ENCODE data around the gene CCDC66. TPM values are rescaled to one million over a fixed set of nuclear protein-coding genes. Genes with fewer than 3 reads are reported as not detected.

The CCDC66 gene
- total RNA-seq, 4 donors from 2014 or later, result 13.1 to 48.1 (median 21.4) TPM

DNA sequence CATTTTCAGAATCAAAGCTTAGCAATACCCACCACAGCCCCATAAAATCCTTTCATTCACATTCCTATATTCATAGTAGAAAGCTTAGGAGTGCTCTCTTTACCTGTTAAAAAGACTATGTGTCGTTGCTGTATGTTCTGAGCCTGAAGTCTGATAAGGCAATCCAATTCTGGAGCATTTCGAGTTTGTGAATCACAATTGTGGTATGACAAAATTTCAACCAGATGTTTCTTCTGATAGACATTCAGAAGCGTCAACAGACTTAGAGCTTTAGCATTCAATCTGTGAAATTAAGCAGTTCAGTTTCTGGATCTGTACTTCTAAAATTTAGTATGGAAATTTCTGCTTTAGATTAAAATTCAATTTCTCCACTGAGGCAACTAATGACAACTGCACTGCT lies 67.8 kb downstream of the CCDC66 start:
- Histone ChIP-seq H3K9me3 (no peaks in the 10 kb centered on the region), H3K27me3 (no peaks in the 10 kb centered on the region), H3K36me3 (peaks cover 0 to 52% (median 15%) of the 10 kb centered on the region in 4 donors), H3K27ac (no peak overlapping the region), H3K4me1 (peaks cover 0 to 20% (median 11%) of the 10 kb centered on the region in 4 donors), H3K4me3 (no peak overlapping the region)
- in situ Hi-C loops (cut with MboI; ENCODE audit: low pct_ligation_motif_present in 1 of 4, low pct_unique_long_range_greater_than_20kb in 1 of 4, low sequenced_read_pairs in 3 of 4) (no loop called here), intact Hi-C loops (cut with DNase I; ENCODE audit: low total_unique reads) (no loop called here)
- 69 to 77% methylated on average over 3 of the region's 3 CpGs for WGBS, 2 donors (ENCODE audit: low coverage in 1 of 2)
- TF ChIP-seq EP300 (IDR thresholded peaks at IDR 0.05; ENCODE audit: low read depth) (no peak), POLR2A (IDR thresholded peaks at IDR 0.05) (no peak), POLR2AphosphoS5 (IDR thresholded peaks at IDR 0.05) (no peak)
- TF ChIP-seq, protein P1, sequence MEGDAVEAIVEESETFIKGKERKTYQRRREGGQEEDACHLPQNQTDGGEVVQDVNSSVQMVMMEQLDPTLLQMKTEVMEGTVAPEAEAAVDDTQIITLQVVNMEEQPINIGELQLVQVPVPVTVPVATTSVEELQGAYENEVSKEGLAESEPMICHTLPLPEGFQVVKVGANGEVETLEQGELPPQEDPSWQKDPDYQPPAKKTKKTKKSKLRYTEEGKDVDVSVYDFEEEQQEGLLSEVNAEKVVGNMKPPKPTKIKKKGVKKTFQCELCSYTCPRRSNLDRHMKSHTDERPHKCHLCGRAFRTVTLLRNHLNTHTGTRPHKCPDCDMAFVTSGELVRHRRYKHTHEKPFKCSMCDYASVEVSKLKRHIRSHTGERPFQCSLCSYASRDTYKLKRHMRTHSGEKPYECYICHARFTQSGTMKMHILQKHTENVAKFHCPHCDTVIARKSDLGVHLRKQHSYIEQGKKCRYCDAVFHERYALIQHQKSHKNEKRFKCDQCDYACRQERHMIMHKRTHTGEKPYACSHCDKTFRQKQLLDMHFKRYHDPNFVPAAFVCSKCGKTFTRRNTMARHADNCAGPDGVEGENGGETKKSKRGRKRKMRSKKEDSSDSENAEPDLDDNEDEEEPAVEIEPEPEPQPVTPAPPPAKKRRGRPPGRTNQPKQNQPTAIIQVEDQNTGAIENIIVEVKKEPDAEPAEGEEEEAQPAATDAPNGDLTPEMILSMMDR (IDR thresholded peaks at IDR 0.05), result no peak
- DNase-seq, result no peak

DNA sequence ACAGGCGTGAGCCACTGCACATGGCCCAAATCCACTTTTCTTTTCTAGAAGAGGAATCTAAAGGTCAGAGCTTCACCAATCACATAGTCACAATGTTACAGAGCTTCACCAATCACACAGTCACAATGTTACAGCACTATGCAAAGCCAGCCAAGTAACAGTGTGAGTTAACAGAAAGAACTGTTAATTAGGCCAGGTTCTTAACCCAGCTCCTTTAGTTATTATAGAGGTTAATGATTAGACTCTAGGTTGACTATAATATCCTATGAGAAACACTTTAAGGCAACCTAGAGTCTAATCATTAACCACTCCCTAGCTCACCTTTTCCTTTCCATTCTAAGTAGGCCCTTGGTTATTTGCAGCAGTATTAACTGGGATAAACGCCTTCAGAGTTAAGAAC lies 72.1 kb downstream of the CCDC66 start:
- 50 to 66% methylated on average over 1 to 2 of the region's 2 CpGs for WGBS, 2 donors (ENCODE audit: low coverage in 1 of 2)
- TF ChIP-seq EP300 (IDR thresholded peaks at IDR 0.05; ENCODE audit: low read depth) (no peak), POLR2AphosphoS5 (IDR thresholded peaks at IDR 0.05) (no peak), POLR2A (IDR thresholded peaks at IDR 0.05) (no peak)
- TF ChIP-seq, protein P1 (IDR thresholded peaks at IDR 0.05), result no peak

GRCh38 chr3:56629451-56629850 lies 72.5 kb downstream of the CCDC66 start:
- in situ Hi-C loops (cut with MboI; ENCODE audit: low pct_ligation_motif_present in 1 of 4, low pct_unique_long_range_greater_than_20kb in 1 of 4, low sequenced_read_pairs in 3 of 4) (no loop called here), intact Hi-C loops (cut with DNase I; ENCODE audit: low total_unique reads) (no loop called here)
- Histone ChIP-seq H3K36me3 (peaks cover 0 to 43% (median 14%) of the 10 kb centered on the region in 4 donors), H3K4me1 (peaks cover 0 to 8% (median 5%) of the 10 kb centered on the region in 4 donors), H3K9me3 (no peaks in the 10 kb centered on the region), H3K27ac (no peak overlapping the region), H3K27me3 (no peaks in the 10 kb centered on the region), H3K4me3 (no peak overlapping the region)
- DNase-seq, result no peak
- TF ChIP-seq, protein P1 (IDR thresholded peaks at IDR 0.05), result no peak

More for the DNA sequence above, 72.1 kb downstream of the CCDC66 start:
- peaks cover 0 to 44% (median 16%) of the 10 kb centered on the region in 4 donors for H3K36me3 ChIP-seq
- no peak overlapping the region for H3K4me3 ChIP-seq
- H3K27me3 ChIP-seq, result no peaks in the 10 kb centered on the region
- DNase-seq, result no peak
- no peak overlapping the region for H3K27ac ChIP-seq
- H3K9me3 ChIP-seq, result no peaks in the 10 kb centered on the region
- peaks cover 0 to 8% (median 5%) of the 10 kb centered on the region in 4 donors for H3K4me1 ChIP-seq
- in situ Hi-C loops (cut with MboI; ENCODE audit: low pct_ligation_motif_present in 1 of 4, low pct_unique_long_range_greater_than_20kb in 1 of 4, low sequenced_read_pairs in 3 of 4), result no loop called here
- intact Hi-C loops (cut with DNase I; ENCODE audit: low total_unique reads), result no loop called here

DNA sequence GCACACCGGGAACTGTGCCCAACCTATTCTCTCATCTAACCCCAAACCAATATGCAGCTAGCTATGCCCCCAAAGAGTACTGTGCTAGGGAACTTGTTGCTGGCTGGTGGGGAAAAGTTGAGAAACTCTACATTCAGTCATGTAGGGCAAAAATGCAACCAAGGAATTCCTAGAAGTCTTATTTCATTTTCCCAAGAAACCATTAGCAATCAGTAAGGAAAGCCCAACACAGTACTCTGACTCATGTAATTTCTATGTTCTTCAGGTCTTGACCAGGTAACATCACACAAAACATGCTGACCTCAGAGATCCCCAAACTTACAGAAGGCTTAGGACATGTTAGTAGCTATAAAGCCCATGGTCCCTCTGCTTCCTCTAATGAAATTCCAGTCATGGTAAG lies 74.0 kb downstream of the CCDC66 start:
- peaks cover 0 to 8% (median 5%) of the 10 kb centered on the region in 4 donors for H3K4me1 ChIP-seq
- in situ Hi-C loops (cut with MboI; ENCODE audit: low pct_ligation_motif_present in 1 of 4, low pct_unique_long_range_greater_than_20kb in 1 of 4, low sequenced_read_pairs in 3 of 4) (no loop called here), intact Hi-C loops (cut with DNase I; ENCODE audit: low total_unique reads) (no loop called here)
- no peak overlapping the region for H3K4me3 ChIP-seq
- H3K36me3 ChIP-seq, result peaks cover 0 to 36% (median 13%) of the 10 kb centered on the region in 4 donors
- H3K27me3 ChIP-seq, result no peaks in the 10 kb centered on the region
- 100% methylated on average over 1 of the region's 1 CpG; no CpG with 5 or more reads in 1 of the 2 donors for WGBS, 2 donors (ENCODE audit: low coverage in 1 of 2)
- TF ChIP-seq, protein P1 (IDR thresholded peaks at IDR 0.05), result no peak
- TF ChIP-seq POLR2A (IDR thresholded peaks at IDR 0.05) (no peak), EP300 (IDR thresholded peaks at IDR 0.05; ENCODE audit: low read depth) (no peak), POLR2AphosphoS5 (IDR thresholded peaks at IDR 0.05) (no peak)
- DNase-seq, result no peak
- no peak overlapping the region for H3K27ac ChIP-seq
- H3K9me3 ChIP-seq, result no peaks in the 10 kb centered on the region

Measured in transverse colon (tissue), 4 donors.